ENCODE measurements around the gene COL24A1.

GRCh38 chr1:86150553-86151055 lies 6.0 kb downstream of the COL24A1 start:
- no peak for TF ChIP-seq POLR2A (IDR thresholded peaks at IDR 0.05)
- TF ChIP-seq CTCF (IDR thresholded peaks at IDR 0.05) = no peak
- TF ChIP-seq EP300 (IDR thresholded peaks at IDR 0.05) = no peak
